Ascending aorta (tissue), 2 donors: ENCODE data around the gene TFF3. TPM values are rescaled to one million over a fixed set of nuclear protein-coding genes. Genes with fewer than 3 reads are reported as not detected.

Experiments
- DNase-seq, 2 donors: peaks; one replicate each; pipeline ENCODE4 v3.0.0-alpha.2; 2019; ENCODE audit warnings: low spot score in 2 of 2
- H3K27ac ChIP-seq, 2 donors: fragments of 200-600 bp; sonication (generic); one replicate each; pipeline ENCODE4 v1.5.1; 2016 to 2017; ENCODE audit warnings: mild to moderate bottlenecking in 1 of 2
- H3K27me3 ChIP-seq: fragments of 200-600 bp; sonication (generic); one replicate; pipeline ENCODE4 v1.5.1; 2017
- H3K36me3 ChIP-seq, 2 donors: fragments of 200-600 bp; sonication (generic); one replicate each; pipeline ENCODE4 v1.5.1; 2016
- H3K4me1 ChIP-seq, 2 donors: fragments of 200-600 bp; sonication (generic); one replicate each; pipeline ENCODE4 v1.5.1; 2016 to 2017; ENCODE audit warnings: mild to moderate bottlenecking in 1 of 2
- H3K4me3 ChIP-seq, 2 donors: fragments of 200-600 bp; sonication (generic); one replicate each; pipeline ENCODE4 v1.5.1; 2016 to 2017; ENCODE audit warnings: mild to moderate bottlenecking in 1 of 2
- H3K9me3 ChIP-seq, 2 donors: fragments of 200-600 bp; sonication (generic); one replicate each; pipeline ENCODE4 v1.5.1; 2016
- intact Hi-C: fragments of 100-400 bp; cut with DNase I; formaldehyde crosslinking; loops from one replicate; pipeline ENCODE4 v1.15.1; 2023
- total RNA-seq: library from RNA; depleted of rRNA; stranded (reverse); fragments of >200 nt; gene quantifications from one replicate; pipeline ENCODE4 v1.1.0, GENCODE V29; 2016
- TF ChIP-seq, protein P1 (sequence below), 3 experiments: fragments of 200-600 bp in 2 of 3; fragments of 450-650 bp in 1 of 3; sonication (generic) in 2 of 3; IDR thresholded peaks; one replicate each; pipeline ENCODE4 v1.5.1; 2016 to 2019; ENCODE audit warnings: antibody characterized with exemption in 3 of 3, mild to moderate bottlenecking in 1 of 3, moderate library complexity in 1 of 3

Gene TFF3
- total RNA-seq, 1 donor from 2014 or later = not detected

GRCh38 chr21:42289926-42290325, 25.3 kb downstream of the TFF3 start:
- peak in 1 of 2 donors; percentile 24 for DNase-seq
- no peaks in the 10 kb centered on the region for H3K36me3 ChIP-seq

GRCh38 chr21:42288962-42289361, 26.2 kb downstream of the TFF3 start:
- intact Hi-C loops = no loop called here
- H3K36me3 ChIP-seq = no peaks in the 10 kb centered on the region
- no peak overlapping the region for H3K4me3 ChIP-seq
- TF ChIP-seq, protein P1, sequence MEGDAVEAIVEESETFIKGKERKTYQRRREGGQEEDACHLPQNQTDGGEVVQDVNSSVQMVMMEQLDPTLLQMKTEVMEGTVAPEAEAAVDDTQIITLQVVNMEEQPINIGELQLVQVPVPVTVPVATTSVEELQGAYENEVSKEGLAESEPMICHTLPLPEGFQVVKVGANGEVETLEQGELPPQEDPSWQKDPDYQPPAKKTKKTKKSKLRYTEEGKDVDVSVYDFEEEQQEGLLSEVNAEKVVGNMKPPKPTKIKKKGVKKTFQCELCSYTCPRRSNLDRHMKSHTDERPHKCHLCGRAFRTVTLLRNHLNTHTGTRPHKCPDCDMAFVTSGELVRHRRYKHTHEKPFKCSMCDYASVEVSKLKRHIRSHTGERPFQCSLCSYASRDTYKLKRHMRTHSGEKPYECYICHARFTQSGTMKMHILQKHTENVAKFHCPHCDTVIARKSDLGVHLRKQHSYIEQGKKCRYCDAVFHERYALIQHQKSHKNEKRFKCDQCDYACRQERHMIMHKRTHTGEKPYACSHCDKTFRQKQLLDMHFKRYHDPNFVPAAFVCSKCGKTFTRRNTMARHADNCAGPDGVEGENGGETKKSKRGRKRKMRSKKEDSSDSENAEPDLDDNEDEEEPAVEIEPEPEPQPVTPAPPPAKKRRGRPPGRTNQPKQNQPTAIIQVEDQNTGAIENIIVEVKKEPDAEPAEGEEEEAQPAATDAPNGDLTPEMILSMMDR (IDR thresholded peaks at IDR 0.05) = no peak
- no peaks in the 10 kb centered on the region for H3K9me3 ChIP-seq
- no peaks in the 10 kb centered on the region for H3K27me3 ChIP-seq
- no peak for DNase-seq
- no peak overlapping the region for H3K27ac ChIP-seq
- no peaks in the 10 kb centered on the region for H3K4me1 ChIP-seq

More at GRCh38 chr21:42289926-42290325, 25.3 kb downstream of the TFF3 start:
- TF ChIP-seq, protein P1 (IDR thresholded peaks at IDR 0.05) = no peak
- Histone ChIP-seq H3K9me3 (no peaks in the 10 kb centered on the region), H3K27me3 (no peaks in the 10 kb centered on the region), H3K27ac (no peak overlapping the region), H3K4me3 (no peak overlapping the region), H3K4me1 (no peaks in the 10 kb centered on the region)
- intact Hi-C loops = no loop called here

- H3K36me3 ChIP-seq = no peaks in the 10 kb centered on the region
- no peak for DNase-seq
- intact Hi-C loops = no loop called here
- TF ChIP-seq, protein P1 (IDR thresholded peaks at IDR 0.05) = no peak
- no peaks in the 10 kb centered on the region for H3K9me3 ChIP-seq
- no peaks in the 10 kb centered on the region for H3K27me3 ChIP-seq
- H3K4me1 ChIP-seq = no peaks in the 10 kb centered on the region
- H3K27ac ChIP-seq = no peak overlapping the region
- H3K4me3 ChIP-seq = no peak overlapping the region
Observed at GRCh38 chr21:42287193-42288083, 27.8 kb downstream of the TFF3 start.

GRCh38 chr21:42286416-42286815, 28.8 kb downstream of the TFF3 start:
- H3K4me3 ChIP-seq = no peak overlapping the region
- no peaks in the 10 kb centered on the region for H3K36me3 ChIP-seq
- TF ChIP-seq, protein P1 (IDR thresholded peaks at IDR 0.05) = no peak
- no peaks in the 10 kb centered on the region for H3K9me3 ChIP-seq
- H3K27ac ChIP-seq = no peak overlapping the region
- H3K4me1 ChIP-seq = no peaks in the 10 kb centered on the region
- no peaks in the 10 kb centered on the region for H3K27me3 ChIP-seq
- intact Hi-C loops = no loop called here
- no peak for DNase-seq

DNA sequence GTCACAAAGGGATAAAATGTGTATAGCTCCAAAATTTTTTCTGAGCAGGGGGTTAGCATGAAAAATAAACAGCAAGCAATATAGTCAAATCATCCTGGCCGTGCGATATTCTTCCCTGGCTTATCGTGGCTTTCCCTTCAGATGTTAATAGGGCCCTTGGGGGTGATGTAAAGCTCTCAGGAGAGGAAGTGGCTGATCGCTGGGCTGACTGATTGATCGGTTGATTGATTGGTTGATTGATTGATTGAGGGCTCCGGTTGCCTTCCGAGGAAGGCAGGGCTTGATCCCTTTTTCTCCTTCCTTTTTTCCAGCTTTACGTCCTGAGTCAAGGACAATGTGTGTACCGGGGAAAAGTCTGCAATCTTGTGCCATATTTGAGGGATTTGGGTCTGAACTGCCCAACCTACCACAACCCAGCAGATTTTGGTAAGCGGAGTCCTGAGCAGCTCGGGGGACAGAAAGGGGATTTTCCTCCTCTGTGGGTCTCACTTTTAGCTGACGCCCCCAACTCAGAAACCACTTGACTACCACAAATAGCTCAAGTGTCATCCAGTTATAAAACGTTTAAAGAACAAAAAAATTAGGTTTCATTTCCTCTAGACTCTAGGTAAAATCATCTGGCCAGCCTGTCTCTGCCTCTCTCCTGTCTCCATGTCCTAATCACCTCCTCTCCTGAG, 29.5 kb downstream of the TFF3 start:
- H3K27me3 ChIP-seq = no peaks in the 10 kb centered on the region
- intact Hi-C loops = no loop called here
- no peaks in the 10 kb centered on the region for H3K9me3 ChIP-seq
- H3K27ac ChIP-seq = no peak overlapping the region
- TF ChIP-seq, protein P1 (IDR thresholded peaks at IDR 0.05) = no peak
- H3K4me1 ChIP-seq = no peaks in the 10 kb centered on the region
- no peaks in the 10 kb centered on the region for H3K36me3 ChIP-seq
- H3K4me3 ChIP-seq = no peak overlapping the region
- no peak for DNase-seq
